OCI-LY7 (cell line): ENCODE measurements around the gene MRPS6. TPM values are rescaled to one million over a fixed set of nuclear protein-coding genes. Genes with fewer than 3 reads are reported as not detected.
A peak's percentile ranks its signal among the peaks of the same experiment; 100 is the strongest.

Source experiments
- Bru-seq: library from RNA; stranded (reverse); fragments of 400-500 nt; gene quantifications from one replicate; lab custom pipeline; 2021; lab: Mats Ljungman, UMichigan
- BruChase-seq, 2 experiments: library from RNA; stranded (reverse); fragments of 400-500 nt; gene quantifications; one replicate each; lab custom pipeline; 2021; lab: Mats Ljungman, UMichigan
- BruUV-seq: library from RNA; stranded (reverse); fragments of 400-500 nt; replicated peaks from 2 replicates; lab custom pipeline; 2021; lab: Mats Ljungman, UMichigan
- CTCF ChIA-PET: fragments of 300-600 bp; sonication (Branson Sonifier 250); formaldehyde crosslinking; loops from one replicate; lab custom pipeline; 2022; ENCODE audit warnings: antibody characterized with exemption; ENCODE audit not compliant: unreplicated experiment; lab: Charles Lee
- POLR2A ChIA-PET: fragments of 300-600 bp; sonication (Branson Sonifier 250); formaldehyde crosslinking; loops from one replicate; lab custom pipeline; 2022; ENCODE audit warnings: antibody characterized with exemption; lab: Charles Lee
- DNase-seq: peaks from one replicate; pipeline ENCODE4 v3.0.0-alpha.2; 2015; ENCODE audit warnings: low spot score
- H2AFZ ChIP-seq: fragments of 200-600 bp; sonication (generic), shearing (Covaris generic); 2 replicates; pipeline ENCODE4 v1.6.1; 2014; ENCODE audit warnings: mild to moderate bottlenecking, antibody characterized with exemption, low read length, moderate library complexity
- H3K27ac ChIP-seq: fragments of 200-600 bp; sonication (generic); 2 replicates; pipeline ENCODE4 v1.5.1; 2014; ENCODE audit warnings: mixed run types, low read depth, mild to moderate bottlenecking, moderate library complexity, low read length, inconsistent platforms; ENCODE audit not compliant: poor library complexity, severe bottlenecking
- H3K36me3 ChIP-seq: fragments of 200-600 bp; sonication (generic); 2 replicates; pipeline ENCODE4 v1.6.1; 2014; ENCODE audit warnings: mild to moderate bottlenecking, antibody characterized with exemption, low read length, moderate library complexity, mixed read lengths; ENCODE audit not compliant: insufficient read depth
- H3K4me1 ChIP-seq: fragments of 200-600 bp; sonication (generic); 2 replicates; pipeline ENCODE4 v1.5.1; 2014; ENCODE audit warnings: mild to moderate bottlenecking, low read length; ENCODE audit not compliant: insufficient read depth, poor library complexity, severe bottlenecking
- H3K4me2 ChIP-seq: fragments of 200-600 bp; sonication (generic); 2 replicates; pipeline ENCODE4 v1.6.1; 2014; ENCODE audit warnings: mild to moderate bottlenecking, low read length
- H3K4me3 ChIP-seq: fragments of 200-600 bp; sonication (generic); 2 replicates; pipeline ENCODE4 v1.5.1; 2014; ENCODE audit warnings: mild to moderate bottlenecking, low read depth, low read length; ENCODE audit not compliant: poor library complexity, severe bottlenecking
- H3K79me2 ChIP-seq: fragments of 200-600 bp; sonication (generic); 2 replicates; pipeline ENCODE4 v1.6.1; 2016; ENCODE audit warnings: low read depth, mild to moderate bottlenecking, low read length, moderate library complexity, mixed read lengths; ENCODE audit not compliant: insufficient read depth
- H3K9me2 ChIP-seq: fragments of 200-600 bp; sonication (generic); 2 replicates; pipeline ENCODE4 v1.6.1; 2016; ENCODE audit warnings: mild to moderate bottlenecking, low read length, mixed read lengths; ENCODE audit not compliant: insufficient read depth
- H3K9me3 ChIP-seq: fragments of 200-600 bp; sonication (generic); 2 replicates; pipeline ENCODE4 v1.6.1; 2014; ENCODE audit warnings: mild to moderate bottlenecking, mixed run types, low read length, mixed read lengths
- H4K20me1 ChIP-seq: fragments of 200-600 bp; sonication (generic); 2 replicates; pipeline ENCODE4 v1.6.1; 2014; ENCODE audit warnings: mild to moderate bottlenecking, antibody characterized with exemption, low read length, moderate library complexity, mixed read lengths; ENCODE audit not compliant: insufficient read depth
- CTCF ChIP-seq: fragments of 200-600 bp; sonication (generic); conservative IDR thresholded peaks from 2 replicates; pipeline ENCODE4 v1.5.1; 2014; ENCODE audit warnings: mild to moderate bottlenecking, antibody characterized with exemption, low read length, moderate library complexity, mixed read lengths
- EZH2phosphoT487 ChIP-seq: fragments of 200-600 bp; sonication (generic); IDR thresholded peaks from 2 replicates; pipeline ENCODE4 v1.6.1; 2018; ENCODE audit warnings: low read depth, borderline replicate concordance, mild to moderate bottlenecking, mixed run types, antibody characterized with exemption, low read length, moderate library complexity, mixed read lengths
- intact Hi-C: fragments of 100-400 bp; cut with micrococcal nuclease; formaldehyde crosslinking; loops from one replicate; pipeline ENCODE4 v1.10.0; 2022; ENCODE audit not compliant: unreplicated experiment
- long read RNA-seq: library from polyadenylated mRNA; stranded (forward); transcript quantifications from one replicate; pipeline ENCODE4 v2.0.0, GENCODE V29; 2022
- total RNA-seq, 2 experiments: library from RNA; depleted of rRNA in 1 of 2; stranded (reverse); fragments of >200 nt in 1 of 2; shearing (Covaris generic) in 1 of 2; gene quantifications; 2 replicates each; pipeline ENCODE4 v1.2.3, GENCODE V29; 2014 to 2022

Gene MRPS6
- 15.2 and 20.9 TPM in 2 replicates for total RNA-seq (2014; rRNA removed; shearing (Covaris generic))
- 56.1 and 64.7 TPM in 2 replicates for total RNA-seq (2022)
- Bru-seq, nascent RNA = percentile 92 among the genes with signal in this experiment
- percentile 99 among the genes with signal in this experiment for BruChase-seq, experiment 1, labeled RNA remaining after a 6-hour chase
- percentile 98 among the genes with signal in this experiment for BruChase-seq, experiment 2, labeled RNA remaining after a 2-hour chase
- long read RNA-seq, transcript MRPS6-201 (3 exons, 990 nt) = major isoform, 64 of 81 reads
- long read RNA-seq, partial matches to known transcripts = 0 of 81 reads
- long read RNA-seq, other reads (novel, unspliced or antisense) = 16 of 81 reads

GRCh38 chr21:34073032-34073748 is at the start of gene MRPS6, which contains the start of gene SLC5A3:
Gene MRPS6 (plus strand): TSS chr21:34073578. CDS start chr21:34073701, 123 bp downstream.
Gene SLC5A3 (plus strand): TSS chr21:34073578. CDS start chr21:34095199, 21,621 bp downstream.
- POLR2A ChIA-PET = interaction anchor here (0.6 to 1.3 kb wide), 3 partner anchors 16 to 1132 kb away, joined by 3 to 5 read pairs (median 5); no protein-coding TSS in a partner anchor
- peaks cover 41% of the 10 kb centered on the region for H3K79me2 ChIP-seq
- intact Hi-C loops = loop anchor here (5.0 kb wide), 2 partner anchors 151 to 431 kb away; partner anchors contain the start of genes CRYZL1 and ITSN1
- DNase-seq = peak; percentile 90
- H3K9me3 ChIP-seq = no peaks in the 10 kb centered on the region
- H3K27ac ChIP-seq = peak within 1 kb of the TSS; percentile 43
- peak within 1 kb of the TSS; percentile 59 for H2AFZ ChIP-seq
- H4K20me1 ChIP-seq = peaks cover 35% of the 10 kb centered on the region
- CTCF ChIA-PET = interaction anchor here (0.6 to 0.8 kb wide), 3 partner anchors 16 to 204 kb away, joined by 3 read pairs; no protein-coding TSS in a partner anchor
- peaks cover 41% of the 10 kb centered on the region for H3K4me1 ChIP-seq
- no peaks in the 10 kb centered on the region for H3K9me2 ChIP-seq
- H3K4me3 ChIP-seq = peak within 1 kb of the TSS; percentile 90
- no peak for TF ChIP-seq CTCF
- no peak for TF ChIP-seq EZH2phosphoT487
- BruUV-seq = no TSS peak
- peak within 1 kb of the TSS; percentile 99 for H3K4me2 ChIP-seq
- peaks cover 39% of the 10 kb centered on the region for H3K36me3 ChIP-seq

GRCh38 chr21:34023691-34024373 is 49.5 kb upstream of the MRPS6 start:
- Histone ChIP-seq H3K27ac (no peak overlapping the region), H3K9me3 (peaks cover 8% of the 10 kb centered on the region; the same call in 1 of the 2 replicates), H3K4me1 (peaks cover 51% of the 10 kb centered on the region), H3K4me2 (peak overlapping the region; percentile 74), H3K36me3 (no peaks in the 10 kb centered on the region), H3K79me2 (no peaks in the 10 kb centered on the region), H2AFZ (peak overlapping the region; percentile 78; the same call in 1 of the 2 replicates), H3K4me3 (no peak overlapping the region), H4K20me1 (no peaks in the 10 kb centered on the region), H3K9me2 (no peaks in the 10 kb centered on the region)
- TF ChIP-seq EZH2phosphoT487 = no peak
- TF ChIP-seq CTCF = no peak
- ChIA-PET POLR2A (interaction anchor here (0.5 to 2.1 kb wide), 2 partner anchors 8 to 31 kb away, joined by 5 to 8 read pairs; no protein-coding TSS in a partner anchor), CTCF (no interaction called here)
- no TSS peak for BruUV-seq
- no peak for DNase-seq
- intact Hi-C loops = loop anchor here (5.0 kb wide), 2 partner anchors 323 to 382 kb away; partner anchors contain the start of genes CRYZL1 and ITSN1
